ENCODE results near the gene NLN.

DNA sequence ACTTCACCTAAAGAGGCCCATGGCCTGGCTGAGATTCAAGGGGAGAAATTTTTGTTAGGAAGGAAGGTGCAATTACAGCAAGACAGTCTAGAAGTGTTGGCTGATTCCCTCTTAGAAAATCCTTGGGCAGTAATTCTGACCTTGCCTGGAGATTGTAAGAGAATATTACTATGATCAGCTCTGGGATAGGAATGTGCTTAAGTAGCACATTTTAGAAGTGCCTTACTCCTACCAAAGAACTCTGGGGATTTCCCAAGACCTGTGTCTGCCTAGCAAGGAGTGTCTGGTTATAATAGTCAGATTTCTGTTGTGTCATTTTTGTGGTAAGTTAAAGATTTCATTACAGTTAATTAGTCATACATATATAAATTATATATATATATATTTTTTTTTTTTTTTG is 52.3 kb downstream of the NLN start:
- TF ChIP-seq, protein P1, sequence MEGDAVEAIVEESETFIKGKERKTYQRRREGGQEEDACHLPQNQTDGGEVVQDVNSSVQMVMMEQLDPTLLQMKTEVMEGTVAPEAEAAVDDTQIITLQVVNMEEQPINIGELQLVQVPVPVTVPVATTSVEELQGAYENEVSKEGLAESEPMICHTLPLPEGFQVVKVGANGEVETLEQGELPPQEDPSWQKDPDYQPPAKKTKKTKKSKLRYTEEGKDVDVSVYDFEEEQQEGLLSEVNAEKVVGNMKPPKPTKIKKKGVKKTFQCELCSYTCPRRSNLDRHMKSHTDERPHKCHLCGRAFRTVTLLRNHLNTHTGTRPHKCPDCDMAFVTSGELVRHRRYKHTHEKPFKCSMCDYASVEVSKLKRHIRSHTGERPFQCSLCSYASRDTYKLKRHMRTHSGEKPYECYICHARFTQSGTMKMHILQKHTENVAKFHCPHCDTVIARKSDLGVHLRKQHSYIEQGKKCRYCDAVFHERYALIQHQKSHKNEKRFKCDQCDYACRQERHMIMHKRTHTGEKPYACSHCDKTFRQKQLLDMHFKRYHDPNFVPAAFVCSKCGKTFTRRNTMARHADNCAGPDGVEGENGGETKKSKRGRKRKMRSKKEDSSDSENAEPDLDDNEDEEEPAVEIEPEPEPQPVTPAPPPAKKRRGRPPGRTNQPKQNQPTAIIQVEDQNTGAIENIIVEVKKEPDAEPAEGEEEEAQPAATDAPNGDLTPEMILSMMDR (IDR thresholded peaks at IDR 0.05; ENCODE audit: low read length) = no peak
- no peak for TF ChIP-seq EZH2phosphoT487 (IDR thresholded peaks at IDR 0.05; ENCODE audit: low read length)
- TF ChIP-seq EZH2 (optimal IDR thresholded peaks at IDR 0.05; ENCODE audit: low read depth, low read length) = no peak
